VCaP (cell line): Measurements from ENCODE around the gene HOXC6.
A peak's percentile ranks its signal among the peaks of the same experiment; 100 is the strongest.

Source experiments
- H3K27ac ChIP-seq: fragments of 450-650 bp; 2 replicates; pipeline ENCODE4 v1.5.1; 2017
- CTCF ChIP-seq: fragments of 450-650 bp; conservative IDR thresholded peaks from 2 replicates; pipeline ENCODE4 v1.5.1; 2017; ENCODE audit warnings: mild to moderate bottlenecking, moderate library complexity

Gene HOXC6

GRCh38 chr12:54052438-54053002 lies 24.3 kb downstream of the HOXC6 start:
- peak overlapping the region; percentile 27 for H3K27ac ChIP-seq
- TF ChIP-seq CTCF: no peak

DNA sequence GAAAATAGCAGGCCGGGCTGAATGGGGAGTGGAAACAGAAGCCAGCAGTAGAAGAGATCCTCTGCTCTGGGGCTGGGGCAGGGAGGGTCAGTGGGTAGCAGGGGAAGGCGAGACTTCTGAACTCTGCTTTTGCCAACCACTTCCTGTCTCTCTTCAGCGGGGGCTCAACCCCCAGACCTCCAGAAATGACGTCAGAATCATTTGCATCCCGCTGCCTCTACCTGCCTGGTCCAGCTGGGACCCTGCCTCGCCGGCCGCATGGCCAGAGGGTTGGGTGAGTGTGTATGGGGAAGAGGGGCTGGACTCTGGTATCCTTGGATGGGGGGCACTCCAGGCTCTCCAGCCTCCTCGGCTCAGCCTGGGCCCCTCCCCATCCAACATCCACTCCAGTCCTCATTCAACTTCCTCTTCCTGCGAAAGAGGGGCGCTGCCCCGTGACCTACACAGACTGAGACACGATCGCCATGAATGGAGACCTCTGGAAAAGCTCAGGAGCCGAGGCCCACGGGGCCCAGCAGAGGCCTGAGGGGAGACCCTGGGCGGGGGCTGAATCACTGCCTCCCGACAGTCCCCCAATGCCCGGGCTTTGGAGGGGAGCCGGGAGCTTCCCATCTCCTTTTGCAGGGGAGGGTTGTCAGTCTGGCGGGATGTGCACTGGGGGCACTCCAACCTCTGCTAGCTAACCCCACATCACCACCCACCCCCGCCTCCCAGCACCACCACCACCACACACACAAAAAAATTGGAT lies 24.9 kb downstream of the HOXC6 start:
- peak overlapping the region; percentile 27; the same call in 1 of the 2 replicates for H3K27ac ChIP-seq
- no peak for TF ChIP-seq CTCF

DNA sequence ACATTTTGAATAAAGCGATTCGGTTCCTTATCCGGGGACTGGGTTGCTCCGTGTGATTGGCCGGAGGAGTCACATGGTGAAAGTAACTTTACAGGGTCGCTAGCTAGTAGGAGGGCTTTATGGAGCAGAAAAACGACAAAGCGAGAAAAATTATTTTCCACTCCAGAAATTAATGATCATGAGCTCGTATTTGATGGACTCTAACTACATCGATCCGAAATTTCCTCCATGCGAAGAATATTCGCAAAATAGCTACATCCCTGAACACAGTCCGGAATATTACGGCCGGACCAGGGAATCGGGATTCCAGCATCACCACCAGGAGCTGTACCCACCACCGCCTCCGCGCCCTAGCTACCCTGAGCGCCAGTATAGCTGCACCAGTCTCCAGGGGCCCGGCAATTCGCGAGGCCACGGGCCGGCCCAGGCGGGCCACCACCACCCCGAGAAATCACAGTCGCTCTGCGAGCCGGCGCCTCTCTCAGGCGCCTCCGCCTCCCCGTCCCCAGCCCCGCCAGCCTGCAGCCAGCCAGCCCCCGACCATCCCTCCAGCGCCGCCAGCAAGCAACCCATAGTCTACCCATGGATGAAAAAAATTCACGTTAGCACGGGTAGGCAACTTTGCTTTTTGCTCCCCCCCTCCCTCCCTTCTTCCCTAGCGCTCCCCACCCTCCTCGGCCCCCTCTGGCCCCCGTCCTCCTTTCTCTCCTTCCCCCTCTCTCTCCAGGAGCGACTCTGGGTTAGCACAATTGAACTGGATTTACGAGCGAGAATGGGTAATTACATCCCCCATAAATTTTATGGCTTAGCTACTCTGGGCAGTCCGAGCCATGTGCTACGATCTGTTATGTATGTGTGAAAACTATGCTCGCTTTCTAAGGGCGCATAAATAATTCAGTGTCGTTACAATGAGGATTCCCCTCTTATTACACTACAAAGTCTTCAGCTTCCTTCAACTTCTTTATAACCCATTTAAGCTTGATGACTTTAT lies 25.8 kb downstream of the HOXC6 start, which contains the start of gene HOXC4:
Gene HOXC4, plus strand, starts transcription at position 85 of the 991 bp plus-strand sequence. Its CDS starts 88 bp downstream, at position 173.
- TF ChIP-seq CTCF: no peak
- H3K27ac ChIP-seq: peak within 1 kb of the TSS; percentile 27

- TF ChIP-seq CTCF: no peak
- no peak overlapping the region for H3K27ac ChIP-seq
Measured at GRCh38 chr12:54054742-54055194, 26.5 kb downstream of the HOXC6 start.

DNA sequence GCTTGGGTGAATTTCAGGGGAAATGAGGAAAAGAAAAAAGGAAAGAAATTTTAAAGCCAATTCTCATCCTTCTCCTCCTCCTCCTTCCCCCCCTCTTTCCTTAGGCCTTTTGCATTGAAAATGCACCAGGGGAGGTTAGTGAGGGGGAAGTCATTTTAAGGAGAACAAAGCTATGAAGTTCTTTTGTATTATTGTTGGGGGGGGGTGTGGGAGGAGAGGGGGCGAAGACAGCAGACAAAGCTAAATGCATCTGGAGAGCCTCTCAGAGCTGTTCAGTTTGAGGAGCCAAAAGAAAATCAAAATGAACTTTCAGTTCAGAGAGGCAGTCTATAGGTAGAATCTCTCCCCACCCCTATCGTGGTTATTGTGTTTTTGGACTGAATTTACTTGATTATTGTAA lies 27.3 kb downstream of the HOXC6 start:
- H3K27ac ChIP-seq: no peak overlapping the region
- no peak for TF ChIP-seq CTCF

GRCh38 chr12:54056110-54056509 lies 27.9 kb downstream of the HOXC6 start:
- no peak for TF ChIP-seq CTCF
- H3K27ac ChIP-seq: no peak overlapping the region
